GM19193 (cell line): ENCODE measurements around the gene SLC11A1.

Experiments
- POLR2A ChIP-seq: IDR thresholded peaks from 4 replicates; pipeline ENCODE4 v1.6.1; 2011; ENCODE audit not compliant: insufficient read depth, insufficient read length; ENCODE audit errors: extremely low read depth

SLC11A1 gene

GRCh38 chr2:218381916-218382366, at the start of gene SLC11A1:
TSS of gene SLC11A1 (plus strand) at chr2:218382273. CDS start at chr2:218382369, 96 bp downstream.
- no peak for TF ChIP-seq POLR2A

GRCh38 chr2:218332288-218332687, 49.8 kb upstream of the SLC11A1 start:
- no peak for TF ChIP-seq POLR2A

DNA sequence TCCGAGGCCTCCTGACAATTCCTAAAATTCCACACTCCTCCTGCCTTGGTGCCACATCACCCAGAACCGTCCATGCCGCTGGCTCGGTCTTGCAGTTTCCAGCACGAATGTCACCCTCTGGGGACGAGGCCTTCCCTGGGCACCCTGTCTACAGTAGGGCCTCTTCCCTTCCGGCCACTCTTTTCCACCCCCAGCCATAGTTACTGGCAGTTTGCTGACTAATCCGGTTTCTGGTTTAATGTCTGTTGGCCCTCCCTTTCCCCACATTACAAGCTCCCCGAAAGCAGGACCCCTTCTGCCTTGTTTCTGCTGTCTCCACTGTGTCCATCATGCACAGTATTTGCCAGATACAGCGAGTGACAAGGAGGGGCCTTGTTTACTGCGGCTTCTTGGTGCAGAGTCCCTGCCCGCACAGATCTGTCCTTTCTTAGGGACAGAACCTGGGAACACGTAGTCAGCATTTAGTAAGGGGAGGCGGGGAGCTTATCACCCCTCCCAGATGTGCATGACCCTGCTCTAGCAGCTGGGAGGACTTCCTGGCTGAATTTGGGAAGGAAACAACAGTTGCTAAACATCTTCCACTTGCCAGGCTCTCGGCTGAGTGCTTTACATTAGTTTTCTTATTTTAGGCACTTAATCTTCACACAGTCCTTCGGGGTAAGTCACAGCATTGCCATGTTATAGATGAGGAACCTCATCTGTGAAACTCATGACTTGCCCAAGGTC, 49.0 kb upstream of the SLC11A1 start:
- TF ChIP-seq POLR2A, result peak; percentile 23

GRCh38 chr2:218334531-218334930, 47.5 kb upstream of the SLC11A1 start:
- no peak for TF ChIP-seq POLR2A

GRCh38 chr2:218340656-218341055, 41.4 kb upstream of the SLC11A1 start:
- no peak for TF ChIP-seq POLR2A

DNA sequence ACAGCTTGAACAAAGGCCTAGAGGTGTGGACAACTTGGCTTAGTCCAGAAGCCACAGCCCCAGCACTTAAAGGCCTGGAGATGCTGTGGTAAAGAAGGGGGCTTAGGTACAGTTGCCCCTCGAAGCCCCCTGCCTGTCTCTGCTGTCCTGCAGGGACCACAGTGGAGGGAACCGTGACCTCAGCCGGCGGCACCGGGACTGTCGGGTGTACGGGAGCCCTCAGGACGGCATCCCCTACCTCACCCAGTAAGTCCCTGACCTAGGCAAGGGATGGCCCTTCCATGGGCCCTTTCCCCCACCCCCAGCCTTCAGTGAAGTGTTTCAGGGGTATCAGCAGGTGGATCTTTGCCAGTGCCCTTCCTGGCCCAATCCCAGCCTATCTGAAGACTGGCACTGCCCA, 40.7 kb upstream of the SLC11A1 start:
- TF ChIP-seq POLR2A, result no peak

DNA sequence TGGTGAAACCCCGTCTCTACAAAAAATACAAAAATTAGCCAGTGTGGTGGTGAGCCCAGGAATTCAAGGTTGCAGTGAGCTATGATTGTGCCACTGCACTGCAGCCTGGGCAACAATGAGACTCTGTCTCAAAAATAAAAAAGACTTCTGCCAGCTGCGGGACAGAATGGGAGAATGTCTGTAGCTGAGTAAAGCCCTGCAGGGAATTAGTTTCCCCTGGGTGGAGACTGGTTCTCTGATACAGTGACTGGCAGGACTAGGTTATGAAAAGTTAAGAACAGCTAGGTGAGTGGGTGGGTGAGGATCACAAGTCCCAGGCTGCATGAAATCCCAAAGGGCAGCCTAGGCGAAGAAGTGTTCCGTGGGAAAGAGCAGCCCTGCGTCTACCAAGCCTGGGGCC, 39.2 kb upstream of the SLC11A1 start:
- no peak for TF ChIP-seq POLR2A

- no peak for TF ChIP-seq POLR2A
These were observed 38.5 kb upstream of the SLC11A1 start for GRCh38 chr2:218343591-218343990.

DNA sequence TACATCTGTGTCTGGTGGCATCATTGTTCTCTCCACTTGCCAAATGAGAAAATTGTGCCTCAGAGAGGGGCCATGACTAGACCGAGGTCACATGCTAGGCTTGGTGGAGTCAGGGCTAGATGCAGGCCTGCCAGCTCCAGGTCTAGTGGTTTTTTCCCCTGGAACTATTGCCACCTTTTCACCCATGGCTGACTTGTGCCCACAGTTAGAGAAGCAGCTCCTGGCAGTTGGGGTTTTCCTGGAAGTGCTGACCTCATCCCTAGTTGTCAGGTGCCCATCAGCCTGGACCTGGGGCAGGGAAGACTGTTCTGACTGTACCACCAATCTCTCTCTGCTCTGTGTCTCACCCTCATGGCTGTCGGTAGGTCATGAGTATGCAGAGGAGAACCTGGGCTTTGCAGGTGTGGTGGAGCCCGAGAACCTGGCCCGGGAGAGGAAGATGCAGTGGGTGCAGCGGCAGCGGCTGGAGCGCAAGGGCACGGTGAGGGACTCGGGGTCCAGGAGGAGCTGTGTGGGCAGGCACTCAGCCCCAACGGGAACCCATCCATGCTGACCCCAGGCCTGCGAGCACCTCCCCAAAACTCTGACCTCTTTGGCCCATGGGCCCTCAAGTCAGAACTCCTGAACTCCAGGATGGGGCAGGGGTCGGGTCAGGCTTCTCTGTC, 37.9 kb upstream of the SLC11A1 start:
- no peak for TF ChIP-seq POLR2A

- TF ChIP-seq POLR2A, result no peak
These were observed 37.2 kb upstream of the SLC11A1 start for GRCh38 chr2:218344755-218345417.

DNA sequence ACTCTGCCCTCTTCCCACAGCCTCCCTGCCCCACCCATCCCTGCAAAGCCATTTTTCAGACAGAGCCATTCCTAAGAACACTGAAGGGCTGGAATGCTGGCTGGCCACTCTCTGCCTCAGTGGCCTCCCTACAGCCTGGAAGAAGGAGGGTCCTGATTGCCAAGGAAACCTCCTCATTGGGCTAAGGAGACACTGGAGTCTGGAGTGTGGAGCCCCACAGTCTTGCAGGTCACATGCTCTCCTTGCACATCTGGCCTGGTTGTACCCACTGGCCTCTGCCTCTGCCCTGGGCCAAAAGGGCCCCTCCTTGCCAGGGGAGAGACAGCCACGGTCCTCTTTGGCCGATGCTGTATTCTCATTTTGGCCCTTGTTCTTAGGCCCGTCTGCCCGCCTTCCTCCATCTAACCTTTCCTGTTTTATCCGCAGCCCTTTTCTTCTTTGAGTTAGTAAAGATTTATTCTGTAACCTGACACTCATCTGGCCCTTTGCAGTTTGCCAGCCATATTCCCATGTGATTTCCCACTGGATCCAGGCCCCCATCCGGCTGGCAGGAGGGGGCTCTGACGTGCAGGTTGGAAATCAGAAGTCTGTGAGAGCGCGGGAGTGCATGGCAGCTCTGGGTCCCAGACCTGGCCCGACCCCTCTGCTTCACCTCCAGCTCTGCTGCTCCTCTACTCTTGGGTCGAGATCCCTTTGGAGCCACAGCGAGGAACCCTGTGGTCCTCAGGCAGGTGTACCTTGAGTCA, 36.4 kb upstream of the SLC11A1 start:
- no peak for TF ChIP-seq POLR2A

DNA sequence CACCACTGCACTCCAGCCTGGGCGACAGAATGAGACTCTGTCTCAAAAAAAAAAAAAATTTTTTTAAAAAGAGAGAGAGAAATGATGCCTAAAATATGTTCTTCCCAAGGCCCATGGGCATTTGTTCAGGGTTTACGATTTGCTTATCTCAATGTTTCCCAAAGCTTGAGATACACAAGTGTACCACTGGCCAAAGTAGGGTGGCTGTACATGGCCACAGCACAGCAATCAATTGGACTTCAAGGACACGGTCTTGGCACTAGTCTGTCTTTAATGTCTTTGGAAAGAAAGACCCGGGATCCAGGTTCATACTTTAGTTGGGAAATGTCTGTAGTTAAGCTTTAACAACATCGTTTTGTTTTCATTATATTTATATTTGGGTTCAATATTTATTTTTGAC, 34.9 kb upstream of the SLC11A1 start:
- TF ChIP-seq POLR2A, result no peak

DNA sequence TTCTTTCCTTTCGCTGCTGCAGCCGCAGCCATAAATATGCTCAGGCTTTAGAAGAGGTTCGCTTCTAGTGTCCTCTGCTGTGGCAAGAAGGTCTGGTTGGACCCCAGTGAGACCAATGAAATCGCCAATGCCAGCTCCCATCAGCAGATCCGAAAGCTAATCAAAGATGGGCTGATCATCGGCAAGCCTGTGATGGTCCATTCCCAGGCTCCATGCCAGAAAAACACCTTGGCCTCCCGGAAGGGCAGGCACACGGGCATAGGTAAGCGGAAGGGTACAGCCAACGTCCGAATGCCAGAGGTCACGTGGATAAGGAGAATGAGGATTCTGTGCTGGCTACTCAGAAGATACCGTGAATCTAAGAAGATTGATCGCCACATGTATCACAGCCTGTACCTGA, 28.0 kb upstream of the SLC11A1 start:
- TF ChIP-seq POLR2A, result no peak

- TF ChIP-seq POLR2A, result no peak
These were observed 27.1 kb upstream of the SLC11A1 start for GRCh38 chr2:218354850-218355443.
